NCI-H82 treated with DMSO at 0.1 percent for 48 hours (cell line): Measurements from ENCODE around the gene APOLD1.
"Not testable (repeated sequence)": the region's sequence is repeated elsewhere in the genome, so short reads cannot be mapped to it uniquely, and the experiment has no call there.

Experiments used
- DNase-seq: peaks from one replicate; lab custom pipeline; 2025; ENCODE audit not compliant: unreplicated experiment; lab: John Stamatoyannopoulos, UW

Gene APOLD1

GRCh38 chr12:12839003-12839395, 53.5 kb downstream of the APOLD1 start:
- no peak for DNase-seq

- DNase-seq, result not testable (repeated sequence)
Observed at GRCh38 chr12:12839439-12839838, 54.0 kb downstream of the APOLD1 start.

- DNase-seq, result no peak
Observed at GRCh38 chr12:12839873-12840579, 54.6 kb downstream of the APOLD1 start.

- no peak for DNase-seq
Observed at GRCh38 chr12:12840580-12840899, 55.1 kb downstream of the APOLD1 start.
